MM.1S (cell line): Measurements from ENCODE around the gene GLCCI1.

ENCODE experiments used
- DNase-seq: peaks from one replicate; pipeline ENCODE4 v3.0.0-alpha.2; 2015
- H2AFZ ChIP-seq: fragments of 300-600 bp; sonication (generic); 2 replicates; pipeline ENCODE4 v1.6.0; 2016; ENCODE audit warnings: antibody characterized with exemption, low read length
- H3F3A ChIP-seq: fragments of 300-600 bp; sonication (generic); 2 replicates; pipeline ENCODE4 v1.6.1; 2016; ENCODE audit warnings: mild to moderate bottlenecking, antibody characterized with exemption, low read length, moderate library complexity, mixed read lengths; ENCODE audit not compliant: insufficient read depth
- H3K27ac ChIP-seq: fragments of 300-600 bp; sonication (generic); 2 replicates; pipeline ENCODE4 v1.5.1; 2016; ENCODE audit warnings: mild to moderate bottlenecking, low read length
- H3K27me3 ChIP-seq: fragments of 300-600 bp; sonication (generic); replicated peaks from 2 replicates; pipeline ENCODE4 v1.6.0; 2016; ENCODE audit warnings: low read length; ENCODE audit not compliant: insufficient read depth
- H3K36me3 ChIP-seq: fragments of 300-600 bp; sonication (generic); replicated peaks from 2 replicates; pipeline ENCODE4 v1.6.1; 2016; ENCODE audit warnings: mild to moderate bottlenecking, low read length, mixed read lengths; ENCODE audit not compliant: insufficient read depth
- H3K4me1 ChIP-seq: fragments of 300-600 bp; sonication (generic); 2 replicates; pipeline ENCODE4 v1.6.1; 2016; ENCODE audit warnings: low read length, mixed read lengths
- H3K4me2 ChIP-seq: fragments of 300-600 bp; sonication (generic); 2 replicates; pipeline ENCODE4 v1.6.0; 2016; ENCODE audit warnings: low read depth, low read length
- H3K4me3 ChIP-seq: fragments of 300-600 bp; sonication (generic); 2 replicates; pipeline ENCODE4 v1.5.1; 2016; ENCODE audit warnings: low read length, mixed read lengths
- H3K79me2 ChIP-seq: fragments of 300-600 bp; sonication (generic); 2 replicates; pipeline ENCODE4 v1.6.1; 2016; ENCODE audit warnings: mixed run types, low read length, mixed read lengths
- H3K9ac ChIP-seq: fragments of 300-600 bp; sonication (generic); 2 replicates; pipeline ENCODE4 v1.6.1; 2016; ENCODE audit warnings: low read length, mixed read lengths
- H3K9me2 ChIP-seq: fragments of 300-600 bp; sonication (generic); replicated peaks from 2 replicates; pipeline ENCODE4 v1.6.1; 2016; ENCODE audit warnings: mild to moderate bottlenecking, low read length, mixed read lengths; ENCODE audit not compliant: insufficient read depth
- H3K9me3 ChIP-seq: fragments of 300-600 bp; sonication (generic); replicated peaks from 2 replicates; pipeline ENCODE4 v1.6.1; 2016; ENCODE audit warnings: mild to moderate bottlenecking, low read length, mixed read lengths; ENCODE audit not compliant: insufficient read depth
- H4K20me1 ChIP-seq: fragments of 300-600 bp; sonication (generic); 2 replicates; pipeline ENCODE4 v1.6.1; 2016; ENCODE audit warnings: mild to moderate bottlenecking, low read length, moderate library complexity, mixed read lengths; ENCODE audit not compliant: insufficient read depth
- EZH2 ChIP-seq: fragments of 300-600 bp; sonication (generic); optimal IDR thresholded peaks from 2 replicates; pipeline ENCODE3; 2017; ENCODE audit warnings: low read depth, mild to moderate bottlenecking, antibody characterized with exemption, low read length, mixed read lengths
- EZH2phosphoT487 ChIP-seq: fragments of 300-600 bp; sonication (generic); IDR thresholded peaks from 2 replicates; pipeline ENCODE4 v1.6.1; 2018; ENCODE audit warnings: antibody characterized with exemption, low read length
- TF ChIP-seq, protein P1 (sequence below): fragments of 300-600 bp; sonication (generic); IDR thresholded peaks from 2 replicates; pipeline ENCODE4 v1.5.1; 2016; ENCODE audit warnings: antibody characterized with exemption, low read length, mixed read lengths

GLCCI1 gene

GRCh38 chr7:7976677-7977076 lies 8.1 kb downstream of the GLCCI1 start:
- Histone ChIP-seq H3K4me3 (no peak overlapping the region), H2AFZ (no peak overlapping the region), H3K9me2 (no peaks in the 10 kb centered on the region), H3K27me3 (no peaks in the 10 kb centered on the region), H4K20me1 (peaks cover 29% of the 10 kb centered on the region), H3K79me2 (peaks cover 100% of the 10 kb centered on the region), H3K9ac (no peak overlapping the region), H3K27ac (no peak overlapping the region), H3K9me3 (no peaks in the 10 kb centered on the region), H3K36me3 (no peaks in the 10 kb centered on the region), H3F3A (peaks cover 7% of the 10 kb centered on the region), H3K4me2 (no peak overlapping the region), H3K4me1 (peaks cover 21% of the 10 kb centered on the region; the same call in 1 of the 2 replicates)
- DNase-seq: no peak
- TF ChIP-seq, protein P1, sequence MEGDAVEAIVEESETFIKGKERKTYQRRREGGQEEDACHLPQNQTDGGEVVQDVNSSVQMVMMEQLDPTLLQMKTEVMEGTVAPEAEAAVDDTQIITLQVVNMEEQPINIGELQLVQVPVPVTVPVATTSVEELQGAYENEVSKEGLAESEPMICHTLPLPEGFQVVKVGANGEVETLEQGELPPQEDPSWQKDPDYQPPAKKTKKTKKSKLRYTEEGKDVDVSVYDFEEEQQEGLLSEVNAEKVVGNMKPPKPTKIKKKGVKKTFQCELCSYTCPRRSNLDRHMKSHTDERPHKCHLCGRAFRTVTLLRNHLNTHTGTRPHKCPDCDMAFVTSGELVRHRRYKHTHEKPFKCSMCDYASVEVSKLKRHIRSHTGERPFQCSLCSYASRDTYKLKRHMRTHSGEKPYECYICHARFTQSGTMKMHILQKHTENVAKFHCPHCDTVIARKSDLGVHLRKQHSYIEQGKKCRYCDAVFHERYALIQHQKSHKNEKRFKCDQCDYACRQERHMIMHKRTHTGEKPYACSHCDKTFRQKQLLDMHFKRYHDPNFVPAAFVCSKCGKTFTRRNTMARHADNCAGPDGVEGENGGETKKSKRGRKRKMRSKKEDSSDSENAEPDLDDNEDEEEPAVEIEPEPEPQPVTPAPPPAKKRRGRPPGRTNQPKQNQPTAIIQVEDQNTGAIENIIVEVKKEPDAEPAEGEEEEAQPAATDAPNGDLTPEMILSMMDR: no peak
- TF ChIP-seq EZH2 (no peak), EZH2phosphoT487 (no peak)

DNA sequence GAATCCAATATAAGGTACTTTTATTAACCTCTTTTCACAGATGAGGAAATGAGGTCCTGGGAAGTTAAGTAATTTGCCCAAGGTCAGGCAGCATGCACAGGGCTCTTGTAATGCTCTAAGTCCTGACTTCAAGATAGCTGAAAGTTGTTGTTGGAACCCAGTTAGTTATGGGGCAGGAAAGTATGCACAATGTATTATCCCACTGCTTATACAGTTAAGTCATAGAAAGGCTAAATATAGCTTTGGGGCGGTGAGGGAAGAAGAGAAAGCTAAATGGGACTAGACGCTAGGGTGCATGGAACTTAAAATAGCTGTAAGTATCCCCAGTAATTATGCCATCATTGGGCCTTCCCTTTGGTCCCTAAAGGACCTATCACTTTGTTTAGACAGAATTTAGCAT lies 9.2 kb downstream of the GLCCI1 start:
- Histone ChIP-seq H3K4me3 (no peak overlapping the region), H3K27me3 (no peaks in the 10 kb centered on the region), H3K4me1 (peaks cover 21% of the 10 kb centered on the region; the same call in 1 of the 2 replicates), H3K27ac (no peak overlapping the region), H3K79me2 (peaks cover 100% of the 10 kb centered on the region), H3F3A (no peaks in the 10 kb centered on the region; the same call in 1 of the 2 replicates), H3K9ac (no peak overlapping the region), H3K9me3 (no peaks in the 10 kb centered on the region), H3K36me3 (no peaks in the 10 kb centered on the region), H2AFZ (no peak overlapping the region), H3K4me2 (no peak overlapping the region), H4K20me1 (peaks cover 29% of the 10 kb centered on the region), H3K9me2 (no peaks in the 10 kb centered on the region)
- no peak for TF ChIP-seq EZH2phosphoT487
- no peak for TF ChIP-seq EZH2
- TF ChIP-seq, protein P1: no peak
- no peak for DNase-seq

DNA sequence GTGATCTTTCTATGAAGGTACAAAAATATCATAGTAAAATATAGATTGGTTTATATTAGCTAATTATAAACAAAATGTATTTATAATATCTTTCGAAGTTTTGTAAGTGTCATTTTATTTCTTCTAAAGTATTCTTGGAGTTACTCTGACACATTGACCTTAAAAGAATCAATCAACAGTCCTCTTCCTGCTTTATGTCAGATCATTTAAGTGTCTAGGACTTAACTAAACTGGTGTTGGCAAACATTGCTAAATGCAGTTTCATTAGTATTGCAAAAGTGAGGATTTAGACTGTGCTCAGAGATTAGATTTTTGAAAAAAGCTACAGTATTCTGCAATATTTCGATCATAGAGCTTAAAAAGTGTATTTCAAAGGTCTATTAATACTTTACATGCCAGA lies 10.3 kb downstream of the GLCCI1 start:
- no peak overlapping the region for H3K4me2 ChIP-seq
- peaks cover 15% of the 10 kb centered on the region; the same call in 1 of the 2 replicates for H3K4me1 ChIP-seq
- H3K27me3 ChIP-seq: no peaks in the 10 kb centered on the region
- H3K36me3 ChIP-seq: no peaks in the 10 kb centered on the region
- TF ChIP-seq EZH2phosphoT487 (no peak), EZH2 (no peak)
- TF ChIP-seq, protein P1: no peak
- no peak overlapping the region for H3K4me3 ChIP-seq
- peaks cover 100% of the 10 kb centered on the region for H3K79me2 ChIP-seq
- peaks cover 26% of the 10 kb centered on the region for H4K20me1 ChIP-seq
- DNase-seq: no peak
- H3K9ac ChIP-seq: no peak overlapping the region
- no peaks in the 10 kb centered on the region; the same call in 1 of the 2 replicates for H3F3A ChIP-seq
- H3K9me2 ChIP-seq: no peaks in the 10 kb centered on the region
- H3K9me3 ChIP-seq: no peaks in the 10 kb centered on the region
- H2AFZ ChIP-seq: no peak overlapping the region
- no peak overlapping the region for H3K27ac ChIP-seq
